Measurements from ENCODE around the gene SDF2.
A peak's percentile ranks its signal among the peaks of the same experiment; 100 is the strongest.

The SDF2 gene, protein sequence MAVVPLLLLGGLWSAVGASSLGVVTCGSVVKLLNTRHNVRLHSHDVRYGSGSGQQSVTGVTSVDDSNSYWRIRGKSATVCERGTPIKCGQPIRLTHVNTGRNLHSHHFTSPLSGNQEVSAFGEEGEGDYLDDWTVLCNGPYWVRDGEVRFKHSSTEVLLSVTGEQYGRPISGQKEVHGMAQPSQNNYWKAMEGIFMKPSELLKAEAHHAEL

DNA sequence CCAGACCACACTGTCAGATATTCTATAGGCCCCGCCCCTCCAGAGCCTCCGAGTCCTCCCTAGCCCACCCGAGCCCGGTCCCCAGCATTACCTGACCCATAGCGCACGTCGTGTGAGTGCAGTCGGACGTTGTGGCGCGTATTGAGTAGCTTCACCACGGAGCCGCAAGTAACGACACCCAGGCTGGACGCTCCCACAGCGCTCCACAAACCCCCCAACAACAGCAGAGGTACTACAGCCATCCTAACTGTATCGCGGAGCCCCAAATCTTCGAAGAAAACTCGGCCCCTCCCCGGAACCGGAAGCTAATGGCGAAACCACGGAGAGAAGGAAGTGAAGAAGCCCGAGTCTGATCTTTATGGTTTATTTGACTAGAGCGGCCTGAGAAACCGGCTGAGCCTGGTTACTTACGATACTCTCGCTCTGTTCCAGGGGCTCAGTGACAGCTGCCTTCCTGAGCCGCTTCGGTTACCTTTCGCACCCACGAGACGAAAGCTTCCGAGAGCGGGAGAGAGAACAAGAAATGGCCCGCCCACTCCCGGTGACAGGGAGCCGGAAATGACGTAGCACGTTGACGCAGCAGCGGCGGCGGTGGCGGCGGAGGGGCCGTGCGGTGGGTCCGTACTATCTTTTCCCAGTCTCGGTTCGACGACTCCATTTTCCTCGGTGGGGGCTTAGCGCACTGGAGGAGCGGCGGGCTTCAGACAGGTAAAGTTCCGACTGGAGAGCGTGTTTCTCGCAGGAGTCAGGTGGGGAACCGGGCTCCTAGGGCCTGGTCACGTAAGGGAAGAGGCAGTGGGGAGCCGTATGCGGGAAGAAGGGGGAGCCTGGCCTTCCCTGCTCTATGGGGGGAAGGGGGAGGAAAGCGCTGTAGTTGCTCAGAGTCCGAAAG, at the start of gene SDF2, which contains the start of gene SUPT6H:
TSS of gene SDF2 (minus strand) at position 272 of the 892 bp plus-strand sequence. CDS start at position 242, 30 bp downstream.
TSS of gene SUPT6H (plus strand) at position 571 of the 892 bp plus-strand sequence. CDS start 11,197 bp downstream, outside the sequence.
- DNase-seq = peak; percentile 93

DNA sequence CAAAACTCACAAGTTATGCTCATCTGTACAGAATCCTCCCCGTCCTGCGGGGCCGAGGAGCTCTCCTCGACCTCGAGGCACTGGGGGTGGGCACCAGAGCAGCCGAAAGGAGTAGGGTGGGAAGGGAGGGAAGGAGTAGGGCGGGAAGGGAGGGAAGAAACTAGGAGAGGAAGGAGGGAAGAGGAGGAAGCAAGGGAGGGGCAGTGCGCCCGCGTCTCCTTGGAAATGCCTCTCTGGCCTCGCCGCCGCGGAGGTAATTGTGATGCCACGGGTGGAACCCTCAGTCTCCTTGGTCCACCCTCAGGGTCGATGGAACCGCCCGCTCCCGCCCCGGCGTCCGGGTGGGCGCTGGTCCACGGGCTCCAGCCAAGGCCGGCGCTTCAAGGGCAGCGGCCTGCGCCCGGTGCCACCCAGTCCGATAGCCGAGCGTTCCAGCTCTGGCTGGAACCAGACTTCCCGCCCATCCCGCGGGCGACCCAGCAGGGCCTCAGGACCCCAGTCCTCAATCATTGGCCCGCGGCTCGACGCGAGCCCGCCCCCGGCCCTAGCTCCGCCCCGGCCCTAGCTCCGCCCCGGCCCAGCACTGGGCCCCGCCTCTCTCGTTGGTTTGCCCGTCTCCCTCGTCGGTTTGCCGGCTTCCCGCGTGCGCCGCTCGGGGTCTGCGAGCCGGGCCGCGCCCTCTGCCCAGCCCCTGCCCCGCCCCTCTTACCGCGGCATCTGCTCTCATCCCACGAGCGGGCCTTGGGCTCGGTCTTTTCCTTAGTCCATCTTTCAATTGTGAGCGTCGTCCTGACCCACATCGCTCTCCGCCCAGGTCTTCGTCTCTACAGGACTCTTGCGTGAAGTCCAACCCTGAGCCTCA, 49.4 kb upstream of the SDF2 start:
- peak; percentile 89 for DNase-seq

DNA sequence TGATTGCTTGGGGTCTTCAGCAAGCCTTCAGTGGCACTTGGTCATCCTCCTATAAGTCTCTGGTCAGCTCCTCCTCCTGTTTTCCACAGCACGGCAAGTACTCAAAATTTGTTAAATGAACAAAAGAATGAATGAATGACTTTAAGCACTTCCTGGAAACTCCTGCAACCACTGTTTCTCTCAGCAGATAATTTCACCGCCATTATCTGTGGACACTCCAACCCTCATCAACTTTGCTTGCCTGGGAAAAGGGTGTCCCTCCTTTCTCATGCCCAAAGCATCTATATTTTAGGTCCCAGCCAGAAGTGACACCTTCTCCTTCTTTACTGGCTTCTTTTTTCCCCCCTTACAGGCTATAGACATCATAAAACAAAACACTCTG, 45.6 kb upstream of the SDF2 start:
- no peak for DNase-seq

DNA sequence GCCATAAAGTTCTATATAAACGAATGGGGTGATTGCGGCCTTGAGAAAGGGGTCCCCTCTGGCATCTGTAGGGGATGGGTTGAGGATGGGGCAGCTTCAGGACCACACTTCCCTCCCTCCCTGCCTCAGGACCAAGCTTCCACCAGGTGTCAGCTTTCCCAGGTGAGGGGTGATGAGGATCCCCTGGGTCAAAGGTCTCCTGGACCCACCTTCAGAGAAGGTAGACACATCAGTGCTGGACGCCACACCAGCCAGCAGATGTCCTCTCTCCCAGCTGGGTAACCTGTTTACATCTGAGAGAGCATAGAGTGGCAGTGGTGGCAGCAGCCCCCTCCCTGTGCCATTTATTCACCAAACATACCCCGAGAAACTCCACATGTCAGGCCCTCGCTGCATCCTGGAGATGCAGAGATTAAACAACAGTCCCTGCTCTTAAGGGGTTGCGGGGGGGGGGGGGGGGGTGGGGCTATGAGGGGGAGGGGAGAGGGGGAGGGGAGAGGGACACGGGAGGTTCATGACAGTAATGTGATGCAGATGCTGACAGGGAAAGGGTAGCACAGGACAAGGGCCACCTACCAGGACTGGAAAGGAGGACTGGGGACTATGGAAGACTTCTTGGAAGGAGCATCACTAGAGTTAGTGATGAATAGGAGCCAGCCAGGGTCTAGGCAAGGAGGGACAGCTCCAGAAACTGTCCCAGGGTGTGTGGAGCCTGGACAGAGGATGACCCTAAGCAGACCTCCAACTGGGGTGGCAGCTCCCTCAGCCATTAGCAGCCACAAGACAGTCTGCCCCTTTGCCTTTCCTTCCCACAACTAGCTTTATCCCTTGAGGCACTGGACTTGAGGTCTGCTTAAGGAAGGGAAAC, 45.0 kb upstream of the SDF2 start:
- DNase-seq = no peak

DNA sequence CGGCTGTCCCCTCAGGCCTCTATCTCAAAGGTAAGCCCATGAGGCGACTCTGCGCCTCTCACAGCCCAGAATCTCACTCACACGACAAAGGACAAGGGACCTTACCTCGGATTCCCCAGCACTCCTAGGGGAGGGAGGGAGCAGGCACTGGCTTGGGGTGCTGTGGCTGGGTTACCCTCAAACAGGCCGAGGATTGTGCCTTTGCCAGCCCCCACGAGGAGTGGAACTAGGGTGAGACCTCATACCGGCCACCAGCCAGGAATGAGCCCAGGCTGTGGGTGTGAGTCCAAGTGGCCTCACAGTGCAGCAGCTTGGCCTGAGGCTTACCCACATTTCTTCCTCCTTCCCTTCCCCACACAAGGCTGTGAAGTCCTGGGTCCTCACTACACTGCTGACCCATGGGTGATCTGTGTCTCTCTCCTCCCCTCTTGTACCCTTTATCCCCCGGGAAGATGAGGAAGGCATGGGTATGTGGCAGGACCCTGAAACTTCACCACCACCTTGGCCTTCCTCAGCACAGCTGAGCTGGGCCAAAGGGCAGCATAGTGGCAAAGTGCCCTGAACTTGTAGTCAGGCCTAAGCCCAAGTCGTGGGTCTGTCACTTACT, 44.1 kb upstream of the SDF2 start:
- no peak for DNase-seq

DNA sequence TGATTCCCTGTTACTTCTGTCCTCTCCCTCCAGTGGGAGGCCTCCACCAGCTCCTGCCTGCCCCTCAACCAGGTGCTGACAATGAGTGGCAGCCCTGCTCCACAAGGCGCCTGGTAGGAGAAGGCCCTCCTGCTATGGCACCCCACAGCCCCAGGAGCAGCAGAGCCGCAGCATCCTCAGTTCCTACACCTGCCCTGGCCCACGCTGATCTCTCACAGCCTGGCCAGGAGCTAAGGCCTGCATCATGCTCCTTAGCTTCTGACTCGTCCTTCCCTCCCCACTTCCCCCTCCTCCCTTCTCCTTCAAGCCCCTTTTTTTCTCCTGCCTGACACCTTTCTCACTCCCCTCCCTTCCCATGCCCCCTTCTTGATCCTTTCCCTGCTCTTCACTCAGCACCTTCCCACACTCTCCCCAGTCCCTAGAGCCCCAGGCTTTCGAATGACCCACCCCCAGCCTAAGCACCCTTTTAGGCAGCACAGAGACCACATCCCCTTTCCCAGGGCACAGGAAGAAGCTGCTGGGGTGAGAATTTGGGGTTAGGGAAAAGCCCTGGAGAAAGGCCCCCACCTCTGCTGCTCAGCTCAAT, 43.5 kb upstream of the SDF2 start:
- DNase-seq = no peak

DNA sequence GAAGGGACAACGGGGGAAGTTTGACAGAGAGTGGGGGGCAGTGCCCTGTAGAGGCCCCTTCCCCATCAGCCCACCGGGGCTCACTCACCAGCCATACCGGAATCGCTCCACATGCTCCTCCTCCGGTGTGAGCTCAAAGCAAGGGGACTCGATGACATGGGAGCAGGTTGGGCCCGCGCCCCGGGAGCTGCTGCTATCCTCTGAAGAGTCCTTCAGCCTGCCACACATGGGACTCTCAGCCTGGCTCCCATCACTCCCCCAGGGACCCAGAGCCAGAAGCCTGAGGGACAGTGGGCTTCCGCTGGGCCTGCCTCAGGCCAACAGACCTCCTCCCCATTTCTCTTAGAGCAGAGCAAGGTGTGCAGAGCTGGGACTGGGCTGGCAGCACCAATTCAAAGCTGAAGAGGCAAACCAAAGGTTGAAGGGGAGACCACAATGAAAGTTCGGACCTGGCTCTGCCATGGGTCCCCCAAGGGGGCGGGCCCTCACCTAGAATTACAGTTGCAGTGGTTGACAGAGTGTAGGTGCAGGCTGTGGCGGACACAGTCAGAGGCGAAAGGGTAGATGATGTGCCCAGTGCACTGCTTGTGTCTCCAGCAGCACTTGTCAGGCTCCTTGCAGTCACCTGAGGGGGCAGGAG, 42.6 kb upstream of the SDF2 start:
- DNase-seq = no peak

DNA sequence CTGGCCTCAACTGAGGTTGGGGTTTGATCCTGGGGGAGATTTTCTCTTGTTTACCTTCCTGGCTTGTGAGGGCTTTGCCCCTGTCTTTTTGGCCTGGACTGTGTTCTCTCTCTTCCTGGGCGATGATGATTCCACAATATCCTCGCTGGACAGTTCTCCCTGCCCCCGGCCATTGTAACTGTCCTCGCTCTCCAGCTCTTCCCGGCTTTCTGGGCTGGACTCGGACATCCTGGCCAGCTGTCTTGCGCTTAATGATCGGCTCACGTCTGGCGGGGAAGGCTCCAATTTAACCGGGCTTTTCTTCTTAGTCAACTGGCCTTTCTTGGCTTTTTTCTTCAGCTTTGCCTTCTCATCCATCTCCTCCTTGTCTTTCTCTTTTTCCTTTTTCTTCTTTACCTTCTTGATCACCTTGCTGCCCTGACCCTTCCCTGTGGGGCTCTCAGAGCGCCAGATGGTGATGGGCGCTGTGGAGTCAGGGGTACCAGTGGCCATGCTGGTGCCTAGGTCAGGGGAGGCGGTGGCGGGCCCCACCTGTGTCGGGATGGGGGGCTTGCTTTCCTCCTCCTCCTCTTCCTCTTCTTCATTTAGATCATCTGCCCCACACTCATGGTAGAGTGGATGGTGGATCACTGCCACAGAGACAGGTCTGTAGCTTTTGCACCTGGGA, 42.0 kb upstream of the SDF2 start:
- no peak for DNase-seq

DNA sequence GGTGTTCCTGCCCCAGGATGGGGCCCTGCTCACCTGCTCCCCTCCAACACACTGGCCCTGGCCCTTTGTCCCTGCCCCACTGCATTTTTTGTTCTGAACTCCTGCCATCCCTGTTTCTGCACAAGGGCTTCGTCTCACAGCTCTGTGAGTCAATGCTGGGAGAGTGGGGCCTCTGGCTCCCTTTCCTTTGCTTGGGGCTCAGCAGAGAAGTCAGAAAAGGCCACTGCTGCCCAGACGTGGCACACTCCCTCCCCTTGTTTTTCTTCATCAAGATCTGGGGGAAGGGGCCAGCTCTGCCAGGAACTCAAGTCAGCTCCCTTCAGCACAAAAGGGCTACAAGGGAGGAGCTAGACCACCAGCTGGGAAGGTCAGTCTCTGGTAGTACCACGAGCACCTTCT, 41.0 kb upstream of the SDF2 start:
- no peak for DNase-seq

DNA sequence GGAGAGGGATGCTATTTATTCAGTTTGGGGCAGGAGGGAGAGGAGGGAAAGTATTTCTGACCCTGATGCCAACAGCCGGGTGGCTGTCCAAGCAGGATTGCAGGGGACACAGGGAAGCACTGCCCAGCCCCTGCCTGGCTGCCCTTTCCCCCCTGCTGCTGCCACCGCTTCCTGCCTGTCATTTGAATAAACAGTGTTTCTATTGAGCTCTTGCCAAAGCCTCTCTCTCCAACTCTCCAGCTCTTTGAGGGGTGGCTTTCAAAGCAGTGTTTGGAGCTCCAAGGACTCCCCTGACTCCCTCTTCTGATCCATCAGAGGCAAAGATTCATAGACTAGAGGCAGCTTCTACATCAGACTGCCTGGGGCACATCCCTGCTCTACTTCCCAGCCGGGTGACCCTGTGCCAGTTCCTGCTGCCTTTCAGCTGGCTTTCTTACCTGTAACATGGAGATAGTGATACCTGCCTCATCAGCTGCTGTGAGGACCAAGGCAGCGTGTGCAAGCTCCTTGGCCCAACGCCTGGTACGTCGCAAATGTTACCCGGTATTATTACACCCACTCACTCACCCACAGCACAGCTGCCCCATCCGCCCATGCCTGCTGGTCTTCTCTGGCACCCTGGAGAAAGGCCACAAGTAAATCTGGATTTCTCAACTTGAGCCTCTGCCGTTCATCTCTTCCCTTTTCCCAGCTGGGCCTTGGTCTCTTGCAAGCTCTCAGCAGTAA, 40.5 kb upstream of the SDF2 start:
- peak; percentile 91 for DNase-seq

DNA sequence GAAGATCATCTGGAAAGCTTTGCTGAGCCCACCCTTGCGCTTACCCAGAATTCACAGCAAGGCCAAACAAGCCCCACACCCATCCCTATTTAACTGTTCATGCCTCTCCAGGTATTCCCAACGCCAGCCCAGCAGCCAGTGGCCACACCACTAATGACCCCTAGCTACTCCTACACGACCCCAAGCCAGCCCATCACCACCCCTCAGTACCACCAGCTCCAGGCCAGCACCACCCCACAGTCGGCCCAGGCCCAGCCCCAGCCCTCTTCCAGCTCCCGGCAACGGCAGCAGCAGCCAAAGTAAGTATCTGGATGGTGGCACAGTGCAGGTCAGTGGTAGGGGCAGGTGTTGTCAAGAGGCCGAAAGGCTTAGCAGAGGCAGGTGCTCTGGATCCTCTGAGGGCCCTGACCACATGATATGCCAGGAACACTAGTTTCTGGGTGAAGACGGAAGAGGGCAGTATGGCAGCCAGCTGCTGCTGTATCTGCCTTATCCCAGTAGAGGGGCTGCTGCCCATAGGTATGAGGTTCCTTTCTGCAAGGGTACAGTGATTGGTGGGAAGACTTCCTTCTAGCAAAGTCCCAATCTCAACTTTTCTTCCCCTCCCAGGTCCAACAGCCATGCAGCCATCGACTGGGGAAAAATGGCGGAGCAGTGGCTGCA, 39.3 kb upstream of the SDF2 start:
- peak; percentile 44 for DNase-seq

DNA sequence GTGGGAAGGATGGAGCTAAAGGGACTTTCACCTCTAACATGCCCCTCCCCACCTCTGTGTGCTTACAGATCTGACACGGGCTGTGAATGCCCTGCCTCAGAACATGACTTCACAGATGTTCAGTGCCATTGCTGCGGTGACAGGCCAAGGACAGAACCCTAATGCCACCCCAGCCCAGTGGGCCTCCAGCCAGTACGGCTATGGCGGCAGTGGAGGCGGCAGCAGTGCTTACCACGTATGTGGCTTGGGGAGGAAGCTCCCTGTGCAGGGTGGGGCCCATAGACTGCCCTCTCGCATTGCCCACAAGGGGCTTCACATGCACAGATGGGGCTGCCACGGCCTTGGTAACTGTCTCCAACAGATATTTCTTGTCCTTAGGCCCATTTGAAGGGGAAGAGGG, 38.6 kb upstream of the SDF2 start:
- DNase-seq = no peak

DNA sequence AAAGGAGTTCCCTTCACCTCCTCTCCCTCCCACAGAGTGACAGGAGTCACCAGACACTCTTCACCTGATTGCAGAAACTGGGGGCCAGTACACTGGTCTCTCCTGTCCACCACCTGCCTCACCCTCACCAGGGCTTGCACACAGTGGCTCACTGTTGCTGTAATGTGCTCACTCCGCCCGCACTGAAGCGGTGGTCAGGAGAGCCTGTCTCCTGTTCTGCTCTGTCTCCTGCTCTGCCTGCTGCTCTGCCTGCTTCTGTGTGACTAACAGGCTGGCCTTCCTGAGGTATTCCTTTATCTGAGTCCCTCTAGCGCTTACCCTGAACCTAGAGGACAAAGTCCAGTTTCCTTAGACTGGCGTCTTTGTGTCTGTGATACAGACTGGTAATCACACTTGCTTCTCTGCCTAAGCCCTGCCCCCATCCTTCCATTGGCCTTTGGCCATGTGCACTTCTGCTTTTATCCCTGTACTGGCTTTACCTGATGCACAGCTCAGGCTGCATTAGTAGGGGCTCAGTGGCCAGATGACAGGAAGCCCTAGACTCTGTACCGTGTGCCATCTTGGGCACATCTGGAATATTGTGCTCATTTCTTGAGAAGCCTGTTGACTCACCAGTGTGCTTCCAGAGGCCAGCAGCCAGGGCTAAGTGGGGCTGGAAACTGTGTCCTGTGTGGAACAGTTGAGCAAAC, 36.7 kb upstream of the SDF2 start:
- DNase-seq = no peak

DNA sequence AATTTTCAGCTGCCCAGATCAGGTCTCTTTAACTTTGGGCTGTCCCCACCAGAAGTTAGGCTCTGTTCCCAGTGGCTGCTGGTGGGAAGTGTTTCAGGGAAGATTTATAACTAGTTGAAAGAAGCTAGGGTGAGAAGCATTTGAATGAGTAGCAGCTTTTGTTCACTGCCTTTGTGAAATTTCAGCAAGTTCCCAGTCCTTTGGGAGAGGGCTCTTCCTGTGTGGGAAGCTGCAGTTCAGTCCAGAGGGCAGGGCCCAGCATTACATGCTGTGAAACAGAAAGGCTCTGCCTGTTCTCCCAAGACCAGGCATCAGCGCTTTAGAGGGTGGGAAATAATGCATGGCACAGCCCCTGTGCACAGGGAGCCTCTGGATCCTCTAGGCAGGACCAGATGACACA, 32.2 kb upstream of the SDF2 start:
- DNase-seq = no peak

DNA sequence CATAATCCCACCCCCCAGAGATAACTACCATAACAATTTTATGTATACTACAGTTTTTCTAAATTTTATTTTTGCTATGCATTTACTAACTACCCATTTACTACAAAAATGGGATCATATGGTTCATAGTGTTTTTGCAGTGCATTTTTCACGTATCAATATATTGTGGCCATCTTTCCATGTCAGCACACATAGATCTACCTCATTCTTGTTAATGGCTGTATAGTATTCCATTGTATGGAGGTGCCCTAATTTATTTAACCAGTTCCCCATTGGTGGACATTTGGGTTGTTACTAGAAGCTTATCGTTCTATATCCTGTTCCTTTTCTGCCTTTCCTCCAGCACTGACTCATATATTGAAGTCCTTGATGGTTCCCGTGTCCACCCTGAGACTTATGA, 27.3 kb upstream of the SDF2 start:
- no peak for DNase-seq

DNA sequence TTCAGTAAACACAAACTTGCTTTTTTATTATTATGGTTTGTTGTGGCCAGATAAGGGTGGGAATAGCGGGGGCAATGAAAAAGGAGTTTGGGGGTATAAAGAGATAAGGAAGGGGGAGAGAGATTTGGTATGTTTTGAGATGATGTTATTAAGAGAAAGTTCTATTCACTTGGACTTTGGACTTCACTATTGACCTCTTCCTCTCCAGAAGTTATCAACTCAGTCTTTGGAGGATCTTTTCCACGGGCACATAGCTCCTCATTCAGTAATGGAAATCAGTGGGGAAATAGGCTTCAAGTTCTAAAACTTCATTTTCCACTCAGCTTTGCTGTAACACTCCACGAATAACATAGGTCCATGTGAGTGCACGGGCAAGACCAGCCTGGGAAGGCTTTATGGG, 26.8 kb upstream of the SDF2 start:
- DNase-seq = no peak

DNA sequence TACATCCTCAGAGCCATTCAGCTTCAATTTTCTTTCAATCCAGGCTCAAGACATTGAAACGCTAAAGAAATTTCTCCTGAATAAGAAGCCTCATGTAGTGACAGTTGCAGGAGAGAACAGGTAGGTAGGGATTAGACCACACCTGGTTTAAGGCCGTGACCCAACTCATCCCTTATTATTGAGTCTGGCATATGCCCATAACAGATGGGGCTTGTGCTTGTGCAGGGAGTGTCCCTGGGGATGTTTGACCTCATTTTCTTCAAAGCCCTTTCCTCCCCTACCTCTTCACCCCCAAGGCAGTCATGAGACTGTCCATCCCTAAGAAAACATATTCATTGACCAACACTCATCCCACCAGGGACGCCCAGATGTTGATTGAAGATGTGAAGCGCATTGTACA, 24.6 kb upstream of the SDF2 start:
- DNase-seq = no peak

DNA sequence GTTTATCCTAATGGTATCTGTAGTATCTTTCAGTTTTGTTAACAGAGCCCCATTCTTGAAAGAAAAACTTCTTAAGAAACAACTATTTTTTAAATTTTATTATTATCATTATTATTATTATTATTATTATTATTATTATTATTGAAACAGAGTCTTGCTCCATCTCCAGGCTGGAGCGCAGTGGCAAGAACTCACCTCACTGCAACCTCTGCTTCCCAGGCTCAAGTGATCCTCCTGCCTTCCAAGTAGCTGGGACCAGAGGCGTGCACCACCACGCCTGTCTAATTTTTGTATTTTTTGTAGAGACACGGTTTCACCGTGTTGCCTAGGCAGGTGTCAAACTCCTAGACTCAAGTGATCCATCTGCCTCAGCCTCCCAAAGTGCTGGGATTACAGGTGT, 23.7 kb upstream of the SDF2 start:
- no peak for DNase-seq

DNA sequence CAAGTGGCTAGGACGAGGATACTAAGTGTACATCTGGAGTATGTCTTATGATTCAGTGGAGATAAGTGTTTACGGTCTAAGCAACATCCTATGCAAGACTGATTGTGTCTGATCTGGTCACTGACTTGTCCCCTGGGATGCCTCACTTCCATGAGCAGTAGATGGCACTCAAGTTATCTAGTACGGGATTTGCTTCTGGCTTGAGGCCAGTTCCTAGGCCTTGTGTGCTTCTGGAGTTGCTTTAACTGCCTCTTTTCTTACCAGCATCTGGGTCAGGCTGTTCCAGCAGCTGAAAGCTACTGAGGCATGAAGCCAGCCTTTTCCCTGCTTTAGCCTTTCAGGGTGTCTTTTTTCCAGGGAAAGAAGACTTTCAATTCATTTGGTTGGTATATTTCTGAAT, 23.3 kb upstream of the SDF2 start:
- no peak for DNase-seq
